HFF-Myc (cell line): ENCODE data around the gene SLC13A4.

ENCODE experiments used
- DNase-seq: peaks from one replicate; pipeline ENCODE4 v3.0.0-alpha.2; 2011; ENCODE audit warnings: low read depth; ENCODE audit errors: extremely low read depth
- H3K4me3 ChIP-seq: replicated peaks from 2 replicates; pipeline ENCODE4 v1.5.1; 2011; ENCODE audit warnings: low read depth, mild to moderate bottlenecking, control low read depth, low read length
- CTCF ChIP-seq: IDR thresholded peaks from 2 replicates; pipeline ENCODE4 v1.5.1; 2012; ENCODE audit warnings: mild to moderate bottlenecking, low read depth, low read length, control low read depth; ENCODE audit errors: missing control alignments

The SLC13A4 gene

GRCh38 chr7:135761751-135762488 lies 33.9 kb upstream of the SLC13A4 start:
- DNase-seq: no peak

GRCh38 chr7:135759532-135759931 lies 31.5 kb upstream of the SLC13A4 start:
- DNase-seq: no peak
- no peak for TF ChIP-seq CTCF
- H3K4me3 ChIP-seq: no peak overlapping the region

More at GRCh38 chr7:135761751-135762488, 33.9 kb upstream of the SLC13A4 start:
- H3K4me3 ChIP-seq: no peak overlapping the region
- no peak for TF ChIP-seq CTCF

GRCh38 chr7:135758531-135758932 lies 30.5 kb upstream of the SLC13A4 start:
- TF ChIP-seq CTCF: no peak
- H3K4me3 ChIP-seq: no peak overlapping the region
- no peak for DNase-seq

- no peak for TF ChIP-seq CTCF
- DNase-seq: no peak
- no peak overlapping the region for H3K4me3 ChIP-seq
Measured at GRCh38 chr7:135757719-135758411, 29.9 kb upstream of the SLC13A4 start.

GRCh38 chr7:135756191-135756590 lies 28.2 kb upstream of the SLC13A4 start:
- no peak for TF ChIP-seq CTCF
- no peak overlapping the region for H3K4me3 ChIP-seq
- DNase-seq: no peak

- no peak for TF ChIP-seq CTCF
- no peak for DNase-seq
- no peak overlapping the region for H3K4me3 ChIP-seq
Measured at GRCh38 chr7:135755351-135755753, 27.4 kb upstream of the SLC13A4 start.
